Raji (cell line): ENCODE results near the gene PITRM1.

Source experiments
- POLR2A ChIP-seq: IDR thresholded peaks from 2 replicates; pipeline ENCODE4 v1.6.1; 2011; ENCODE audit warnings: low read depth, low read length, control low read depth; ENCODE audit not compliant: insufficient read depth

Gene PITRM1

GRCh38 chr10:3151889-3152565 is 20.6 kb downstream of the PITRM1 start:
- TF ChIP-seq POLR2A, result no peak

- no peak for TF ChIP-seq POLR2A
Observed at GRCh38 chr10:3150961-3151360, 21.6 kb downstream of the PITRM1 start.

DNA sequence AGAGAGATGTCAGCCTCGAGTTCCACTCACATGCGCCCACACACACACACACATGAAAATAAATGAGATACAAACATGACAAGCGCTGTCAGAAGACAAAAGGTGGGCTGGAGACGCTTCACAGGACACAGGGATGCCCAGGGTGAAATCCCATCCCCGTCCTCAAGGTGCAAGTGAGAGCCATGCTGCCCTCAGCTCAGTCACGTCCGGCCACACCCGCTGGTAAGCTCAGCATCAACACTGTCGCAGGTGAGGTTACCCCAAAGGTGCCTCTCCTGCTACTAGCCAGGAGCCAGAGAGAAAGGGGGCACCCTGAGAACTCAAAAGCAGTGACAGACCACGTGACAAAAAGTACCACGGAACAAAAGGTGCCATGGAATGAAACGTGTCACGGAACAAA is 22.2 kb downstream of the PITRM1 start:
- no peak for TF ChIP-seq POLR2A

GRCh38 chr10:3149918-3150317 is 22.7 kb downstream of the PITRM1 start:
- TF ChIP-seq POLR2A, result no peak

DNA sequence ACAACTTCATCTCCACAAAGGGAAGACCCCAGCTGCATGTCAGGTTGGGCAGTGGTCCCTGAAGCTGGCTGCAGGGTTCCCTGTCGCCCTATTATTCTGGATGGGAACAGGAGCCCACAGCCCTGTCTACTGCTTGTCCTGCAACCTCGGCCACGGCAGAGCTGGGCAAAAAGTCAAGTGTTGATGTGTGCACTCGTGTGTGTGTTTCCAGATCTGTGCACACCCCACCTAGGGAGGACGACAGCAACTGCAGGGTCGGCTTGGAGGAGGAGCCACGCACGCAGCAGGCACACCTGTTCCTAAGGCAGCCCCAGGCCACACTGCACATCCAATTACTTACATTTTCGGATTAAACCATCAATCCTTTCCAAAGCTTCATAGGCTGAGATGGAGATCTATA is 23.6 kb downstream of the PITRM1 start:
- TF ChIP-seq POLR2A, result no peak

GRCh38 chr10:3148041-3148440 is 24.5 kb downstream of the PITRM1 start:
- no peak for TF ChIP-seq POLR2A

DNA sequence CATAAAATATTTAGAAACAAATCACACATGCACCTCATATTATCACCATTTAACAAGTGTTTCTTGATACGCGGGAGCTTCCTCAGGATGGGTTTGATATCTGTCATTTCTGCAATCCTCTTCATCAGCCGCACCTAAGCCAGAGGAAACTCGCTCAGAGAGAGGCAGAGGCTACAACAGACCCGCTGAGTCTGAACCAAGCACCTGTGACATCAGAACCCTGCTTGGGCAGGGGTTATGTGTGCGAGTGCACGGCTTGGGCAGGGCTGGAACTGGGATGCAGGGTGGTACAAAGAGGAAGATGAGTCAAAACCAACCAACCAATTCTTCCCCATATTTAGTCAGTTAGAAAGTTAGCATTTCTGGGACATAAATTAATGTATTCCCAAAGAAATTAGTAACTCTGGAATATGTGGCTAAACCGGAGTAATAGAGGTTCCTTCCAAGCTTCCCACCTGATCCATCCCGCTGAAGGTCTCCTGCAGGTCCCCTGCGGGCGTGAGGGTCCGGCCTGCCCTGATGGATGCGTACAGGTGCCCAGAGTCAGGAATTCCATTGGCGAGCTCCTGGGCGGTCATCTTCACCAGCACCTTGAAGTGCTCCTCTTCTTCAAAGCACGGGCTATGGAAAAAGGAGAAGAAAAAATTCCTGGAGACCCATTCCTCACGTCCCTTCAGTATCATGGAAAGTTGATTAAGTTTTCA is 25.3 kb downstream of the PITRM1 start:
- TF ChIP-seq POLR2A, result no peak

GRCh38 chr10:3146289-3146688 is 26.3 kb downstream of the PITRM1 start:
- TF ChIP-seq POLR2A, result no peak

DNA sequence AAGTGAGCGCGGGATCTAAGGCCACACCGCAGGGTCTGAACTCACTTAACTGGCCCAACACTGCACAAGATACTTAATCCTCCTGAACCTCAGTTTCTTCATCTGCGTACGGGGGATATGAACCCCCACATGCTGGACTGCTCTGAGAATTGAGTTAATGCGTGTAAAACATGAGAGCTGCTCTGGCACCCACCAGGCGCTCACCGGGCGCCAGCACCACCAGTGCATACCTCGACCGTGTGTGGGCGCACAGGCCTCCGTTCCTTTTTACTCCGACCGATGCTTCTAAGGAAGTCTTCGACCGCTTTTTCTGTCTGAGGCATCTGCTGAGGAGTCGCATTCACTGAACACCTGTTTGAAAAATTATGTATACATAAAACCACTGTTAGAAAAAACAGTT is 27.2 kb downstream of the PITRM1 start:
- no peak for TF ChIP-seq POLR2A

DNA sequence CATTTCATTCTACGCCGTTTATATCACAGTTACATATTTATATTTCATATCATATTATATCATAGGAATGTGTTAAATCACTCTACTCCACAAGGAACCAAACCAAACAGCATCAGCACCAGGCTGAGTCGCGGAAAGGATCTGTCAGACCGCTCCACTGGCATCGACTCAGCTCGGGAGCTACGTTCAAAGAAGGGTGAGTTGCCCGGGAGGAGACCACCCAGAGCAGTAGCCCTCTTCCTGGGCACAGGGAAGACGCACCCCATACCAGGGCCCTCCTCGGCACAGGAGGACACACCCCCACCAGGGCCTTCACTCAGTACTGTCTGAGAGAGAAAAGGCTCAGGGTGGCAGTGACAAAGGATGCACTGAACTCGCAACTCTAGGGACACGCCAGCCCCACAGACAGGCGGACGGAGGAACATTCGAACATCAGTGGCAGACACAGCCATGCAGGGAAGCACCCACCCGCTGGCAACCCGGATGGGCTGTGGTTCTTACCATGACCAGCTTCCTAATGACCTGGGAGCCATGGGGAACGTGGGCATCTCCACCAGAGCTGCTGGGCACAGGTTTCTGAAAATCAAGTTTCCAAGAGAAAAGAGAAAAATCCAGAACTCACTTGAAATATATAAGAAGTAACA is 28.7 kb downstream of the PITRM1 start:
- no peak for TF ChIP-seq POLR2A

GRCh38 chr10:3143366-3143765 is 29.2 kb downstream of the PITRM1 start:
- no peak for TF ChIP-seq POLR2A

DNA sequence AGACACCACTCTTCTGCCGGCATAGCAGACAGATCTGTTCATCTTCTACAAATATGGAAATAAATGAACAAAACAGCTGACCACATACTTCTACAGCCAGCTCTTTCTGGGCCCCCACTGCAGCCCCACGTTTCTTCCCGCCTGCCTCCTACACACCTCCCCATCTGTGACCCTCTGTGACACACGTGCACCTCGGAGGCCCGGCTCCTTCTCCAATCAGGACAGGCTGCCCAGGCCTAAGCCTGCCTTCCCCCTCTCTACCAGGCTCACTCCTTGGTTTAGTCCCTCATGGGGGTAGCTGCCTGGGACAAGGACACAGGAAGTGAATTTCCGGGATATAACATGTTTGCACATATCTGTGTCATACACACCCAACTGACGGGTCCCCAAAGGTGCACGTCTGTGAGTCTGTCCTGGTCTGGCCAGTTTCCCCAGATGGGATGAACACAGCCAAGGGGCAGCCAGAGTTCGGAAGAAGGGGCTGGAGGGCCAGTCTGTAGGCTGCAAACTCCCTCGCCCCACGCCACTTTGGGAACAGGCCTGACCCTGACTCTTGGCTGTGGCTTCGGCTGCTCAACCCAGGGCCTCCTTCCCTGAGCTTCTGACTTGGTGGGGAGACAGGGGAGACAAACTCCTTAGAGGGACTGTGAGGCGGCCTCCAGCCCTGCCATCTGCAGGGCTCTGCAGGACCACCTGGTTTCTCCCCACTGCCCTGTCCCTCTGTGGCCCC is 30.3 kb downstream of the PITRM1 start:
- no peak for TF ChIP-seq POLR2A

DNA sequence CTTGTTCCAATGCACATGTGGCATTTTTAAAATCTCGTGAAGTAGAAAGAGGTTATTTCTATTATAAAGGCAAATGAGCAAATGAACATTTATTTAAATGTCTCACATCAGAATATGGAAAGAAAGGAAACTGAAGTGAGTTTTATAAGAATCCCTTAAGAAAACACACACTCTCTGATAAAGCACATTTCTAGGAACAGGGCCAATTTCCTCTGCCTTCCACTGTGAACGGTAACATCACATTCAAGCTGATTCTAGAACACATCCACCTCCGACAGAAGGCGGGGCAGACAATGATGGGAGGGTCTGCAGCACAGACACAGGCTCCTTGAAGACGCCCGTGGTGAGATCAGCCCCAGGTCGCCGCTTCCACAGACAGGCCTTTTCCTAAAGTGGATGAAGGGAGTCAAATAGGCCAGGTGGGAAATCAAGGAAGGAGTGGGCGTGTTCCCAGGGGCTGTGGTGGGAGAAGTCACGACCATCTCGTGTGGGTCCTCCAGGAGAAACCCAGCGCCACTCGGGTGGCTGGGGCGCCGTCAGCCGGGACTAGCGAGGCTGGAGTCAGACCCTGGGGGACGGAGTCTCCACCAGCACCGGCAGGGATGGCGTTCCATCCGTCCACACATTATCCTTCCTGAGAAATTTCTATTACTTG is 31.1 kb downstream of the PITRM1 start:
- TF ChIP-seq POLR2A, result no peak

GRCh38 chr10:3140280-3140679 is 32.3 kb downstream of the PITRM1 start:
- no peak for TF ChIP-seq POLR2A
